Measurements from ENCODE around the gene CYFIP2. TPM values are rescaled to one million over a fixed set of nuclear protein-coding genes. Genes with fewer than 3 reads are reported as not detected.
"Not testable (repeated sequence)": the region's sequence is repeated elsewhere in the genome, so short reads cannot be mapped to it uniquely, and the experiment has no call there.

Gene CYFIP2
- total RNA-seq, 2 donors from 2014 or later: 282 to 424 TPM

DNA sequence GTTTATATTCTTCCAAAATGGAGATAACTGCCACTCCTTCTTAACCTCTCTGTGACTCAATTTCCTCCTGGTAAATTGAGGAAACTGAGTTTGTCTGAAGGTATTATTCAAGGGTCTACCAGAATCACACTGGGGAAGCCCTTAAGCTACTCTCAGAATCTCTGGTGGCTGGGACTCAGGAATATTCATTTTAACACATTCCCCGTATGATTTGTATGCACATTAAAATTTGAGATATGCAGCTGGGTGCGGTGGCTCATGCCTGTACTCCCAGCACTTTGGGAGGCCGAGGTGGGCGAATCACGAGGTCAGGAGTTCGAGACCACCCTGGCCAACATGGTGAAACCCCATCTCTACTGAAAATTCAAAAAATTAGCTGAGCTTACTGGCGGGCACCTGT, 21.2 kb upstream of the CYFIP2 start:
- H3K9me3 Mint-ChIP-seq: not testable (repeated sequence)
- peak overlapping the region; percentile 87 to 91 for H3K27ac Mint-ChIP-seq

DNA sequence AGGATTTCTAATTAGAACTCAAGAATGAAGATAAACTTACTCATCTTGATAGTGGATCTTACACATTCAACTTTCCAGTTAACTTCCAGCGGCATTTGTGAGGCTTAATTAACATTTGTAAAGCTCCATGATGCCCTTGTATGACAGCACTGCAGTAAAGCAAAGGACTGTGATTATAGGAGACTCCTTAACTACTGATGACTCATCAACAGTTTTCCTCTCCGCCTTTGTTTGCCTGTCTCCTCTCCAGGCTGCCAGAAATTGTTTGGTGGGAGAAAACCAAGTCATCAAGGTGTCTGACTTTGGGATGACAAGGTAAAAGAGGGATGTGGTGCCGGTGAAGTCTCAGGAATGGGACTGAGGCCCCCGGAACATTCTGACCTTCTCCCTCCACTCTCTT, 20.4 kb upstream of the CYFIP2 start:
- peak overlapping the region; percentile 85 for H3K4me3 Mint-ChIP-seq
- ATAC-seq (no peak), DNase-seq (ENCODE audit: low spot score) (no peak)
- H3K27me3 Mint-ChIP-seq: no peaks in the 10 kb centered on the region
- peak overlapping the region; percentile 87 to 91 for H3K27ac Mint-ChIP-seq
- H3K36me3 Mint-ChIP-seq: peaks cover 74% of the 10 kb centered on the region
- peaks cover 51 to 61% of the 10 kb centered on the region in 2 donors for H3K4me1 Mint-ChIP-seq (ENCODE audit: low read depth in 2 of 2)
- no peaks in the 10 kb centered on the region for H3K9me3 Mint-ChIP-seq

More for the DNA sequence above, 21.2 kb upstream of the CYFIP2 start:
- not testable (repeated sequence) for H3K4me3 Mint-ChIP-seq; ATAC-seq; H3K27me3 Mint-ChIP-seq; DNase-seq (ENCODE audit: low spot score)
- peaks cover 70% of the 10 kb centered on the region for H3K36me3 Mint-ChIP-seq
- H3K4me1 Mint-ChIP-seq (ENCODE audit: low read depth in 2 of 2): peaks cover 47 to 54% of the 10 kb centered on the region in 2 donors

DNA sequence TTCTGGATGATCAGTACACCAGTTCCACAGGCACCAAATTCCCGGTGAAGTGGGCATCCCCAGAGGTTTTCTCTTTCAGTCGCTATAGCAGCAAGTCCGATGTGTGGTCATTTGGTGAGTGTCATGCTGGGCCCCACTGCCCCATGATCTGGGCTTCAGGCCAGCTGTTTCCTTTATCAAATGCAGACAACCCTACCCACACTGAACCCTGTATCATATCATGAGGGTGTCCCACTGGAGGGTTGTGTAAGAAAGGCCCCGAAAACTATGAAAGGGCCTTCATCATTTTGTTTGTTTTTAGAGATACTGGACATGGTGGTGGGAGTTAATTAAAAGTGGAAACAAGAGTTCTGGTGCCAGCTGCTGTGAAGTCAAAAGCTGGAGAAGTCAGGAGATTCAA, 20.0 kb upstream of the CYFIP2 start:
- H3K36me3 Mint-ChIP-seq: peaks cover 75% of the 10 kb centered on the region
- no peaks in the 10 kb centered on the region for H3K9me3 Mint-ChIP-seq
- H3K27me3 Mint-ChIP-seq: no peaks in the 10 kb centered on the region
- peaks cover 54 to 65% of the 10 kb centered on the region in 2 donors for H3K4me1 Mint-ChIP-seq (ENCODE audit: low read depth in 2 of 2)
- H3K27ac Mint-ChIP-seq: peak overlapping the region; percentile 87 to 91
- DNase-seq (ENCODE audit: low spot score) (no peak), ATAC-seq (no peak)
- peak overlapping the region; percentile 85 for H3K4me3 Mint-ChIP-seq

DNA sequence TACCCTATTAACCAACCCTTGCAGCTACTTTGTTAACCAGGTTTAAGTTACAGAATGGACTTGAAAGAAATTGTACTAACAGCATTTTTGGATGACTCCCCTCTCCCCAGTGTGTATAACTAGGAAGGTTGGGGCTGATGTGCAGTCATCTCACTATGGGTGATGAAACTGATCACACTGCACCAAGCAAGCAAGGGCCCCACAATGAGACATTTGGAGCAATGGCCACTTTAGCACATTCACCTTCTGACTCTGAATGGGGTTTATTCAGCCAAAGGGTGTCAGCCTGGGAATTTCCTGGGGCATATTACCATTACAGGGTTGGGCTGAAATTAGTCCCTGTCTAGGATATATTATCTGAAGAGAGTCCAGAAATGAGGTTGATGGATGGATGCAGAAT, 18.7 kb upstream of the CYFIP2 start:
- Mint-ChIP-seq H3K36me3 (peaks cover 81% of the 10 kb centered on the region), H3K4me3 (peak overlapping the region; percentile 85), H3K27ac (peak overlapping the region; percentile 87 to 91), H3K9me3 (no peaks in the 10 kb centered on the region), H3K27me3 (no peaks in the 10 kb centered on the region), H3K4me1 (ENCODE audit: low read depth in 2 of 2) (peaks cover 63 to 79% of the 10 kb centered on the region in 2 donors)
- DNase-seq (ENCODE audit: low spot score): peak; percentile 78
- ATAC-seq: peak; percentile 91 to 96

DNA sequence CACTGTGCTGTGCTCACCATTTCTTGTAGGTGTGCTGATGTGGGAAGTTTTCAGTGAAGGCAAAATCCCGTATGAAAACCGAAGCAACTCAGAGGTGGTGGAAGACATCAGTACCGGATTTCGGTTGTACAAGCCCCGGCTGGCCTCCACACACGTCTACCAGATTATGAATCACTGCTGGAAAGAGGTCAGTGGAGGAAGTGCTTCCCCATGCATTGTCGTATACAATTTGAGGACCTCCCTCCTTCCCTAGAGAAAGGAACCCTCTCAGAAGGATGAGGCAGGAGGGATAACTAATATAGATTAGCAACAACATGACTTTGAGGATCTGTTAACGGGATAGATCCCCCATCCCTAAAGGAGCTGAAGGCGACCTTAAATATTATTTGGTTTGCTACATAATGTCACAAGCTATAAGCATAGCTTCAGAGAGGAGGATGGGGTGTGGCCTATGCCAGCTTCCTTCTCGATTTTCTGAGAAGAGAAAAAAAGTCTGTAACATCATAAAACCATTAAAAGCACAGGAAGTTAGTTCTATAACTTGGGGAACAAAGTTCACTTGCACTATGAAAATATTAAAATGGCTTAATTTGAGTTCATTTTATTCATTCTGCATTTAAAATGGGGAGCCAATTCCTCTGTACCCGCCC, 17.0 kb upstream of the CYFIP2 start:
- H3K4me1 Mint-ChIP-seq (ENCODE audit: low read depth in 2 of 2): peaks cover 75 to 89% of the 10 kb centered on the region in 2 donors
- DNase-seq (ENCODE audit: low spot score) (no peak), ATAC-seq (no peak)
- H3K9me3 Mint-ChIP-seq: no peaks in the 10 kb centered on the region
- H3K27ac Mint-ChIP-seq: peak overlapping the region; percentile 87 to 91
- no peaks in the 10 kb centered on the region for H3K27me3 Mint-ChIP-seq
- H3K36me3 Mint-ChIP-seq: peaks cover 74% of the 10 kb centered on the region
- peak overlapping the region; percentile 85 for H3K4me3 Mint-ChIP-seq

DNA sequence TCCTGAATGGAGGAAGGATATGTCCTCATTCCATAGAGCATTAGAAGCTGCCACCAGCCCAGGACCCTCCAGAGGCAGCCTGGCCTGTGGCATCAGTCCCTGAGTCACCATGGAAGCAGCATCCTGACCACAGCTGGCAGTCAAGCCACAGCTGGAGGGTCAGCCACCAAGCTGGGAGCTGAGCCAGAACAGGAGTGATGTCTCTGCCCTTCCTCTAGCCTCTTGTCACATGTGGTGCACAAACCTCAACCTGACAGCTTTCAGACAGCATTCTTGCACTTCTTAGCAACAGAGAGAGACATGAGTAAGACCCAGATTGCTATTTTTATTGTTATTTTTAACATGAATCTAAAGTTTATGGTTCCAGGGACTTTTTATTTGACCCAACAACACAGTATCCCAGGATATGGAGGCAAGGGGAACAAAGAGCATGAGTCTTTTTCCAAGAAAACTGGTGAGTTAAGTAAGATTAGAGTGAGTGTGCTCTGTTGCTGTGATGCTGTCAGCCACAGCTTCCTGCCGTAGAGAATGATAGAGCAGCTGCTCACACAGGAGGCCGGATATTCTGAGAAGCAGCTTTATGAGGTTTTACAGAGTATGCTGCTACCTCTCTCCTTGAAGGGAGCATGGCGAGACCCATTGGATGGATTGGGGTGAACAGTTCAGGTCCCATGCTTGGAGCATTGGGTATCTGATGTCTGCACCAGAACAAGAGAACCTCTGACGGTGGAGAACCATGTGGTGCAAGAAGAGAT, 13.0 kb upstream of the CYFIP2 start:
- Mint-ChIP-seq H3K9me3 (no peaks in the 10 kb centered on the region), H3K4me1 (ENCODE audit: low read depth in 2 of 2) (peaks cover 85 to 94% of the 10 kb centered on the region in 2 donors), H3K36me3 (peaks cover 61% of the 10 kb centered on the region), H3K27me3 (no peaks in the 10 kb centered on the region), H3K4me3 (peak overlapping the region; percentile 78), H3K27ac (peak overlapping the region; percentile 87 to 91)
- DNase-seq (ENCODE audit: low spot score) (peak; percentile 93), ATAC-seq (peak; percentile 93)

DNA sequence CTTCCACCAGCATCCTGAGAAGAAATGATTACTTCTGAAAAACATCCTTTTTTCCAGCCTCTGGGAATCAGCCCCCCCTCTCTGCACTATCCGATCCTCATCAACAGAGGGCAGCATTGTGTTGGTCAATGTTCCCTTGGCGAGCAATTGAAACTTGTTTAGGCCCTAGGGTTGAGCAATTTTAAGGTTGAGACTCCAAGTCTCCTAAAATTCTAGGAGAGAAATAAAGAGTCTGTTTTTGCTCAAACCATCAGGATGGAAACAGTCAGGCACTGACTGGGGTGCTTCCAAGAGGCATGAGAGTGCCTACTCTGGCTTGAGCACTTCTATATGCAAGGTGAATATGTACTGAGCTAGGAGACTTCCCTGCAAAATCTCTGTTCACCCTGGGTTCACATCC, 12.4 kb upstream of the CYFIP2 start:
- H3K27me3 Mint-ChIP-seq: no peaks in the 10 kb centered on the region
- H3K9me3 Mint-ChIP-seq: no peaks in the 10 kb centered on the region
- H3K27ac Mint-ChIP-seq: peak overlapping the region; percentile 87 to 91
- H3K36me3 Mint-ChIP-seq: peaks cover 54% of the 10 kb centered on the region
- peak overlapping the region; percentile 78 for H3K4me3 Mint-ChIP-seq
- no peak for DNase-seq (ENCODE audit: low spot score)
- ATAC-seq: peak in 1 of 2 donors; percentile 30
- H3K4me1 Mint-ChIP-seq (ENCODE audit: low read depth in 2 of 2): peaks cover 78 to 88% of the 10 kb centered on the region in 2 donors

DNA sequence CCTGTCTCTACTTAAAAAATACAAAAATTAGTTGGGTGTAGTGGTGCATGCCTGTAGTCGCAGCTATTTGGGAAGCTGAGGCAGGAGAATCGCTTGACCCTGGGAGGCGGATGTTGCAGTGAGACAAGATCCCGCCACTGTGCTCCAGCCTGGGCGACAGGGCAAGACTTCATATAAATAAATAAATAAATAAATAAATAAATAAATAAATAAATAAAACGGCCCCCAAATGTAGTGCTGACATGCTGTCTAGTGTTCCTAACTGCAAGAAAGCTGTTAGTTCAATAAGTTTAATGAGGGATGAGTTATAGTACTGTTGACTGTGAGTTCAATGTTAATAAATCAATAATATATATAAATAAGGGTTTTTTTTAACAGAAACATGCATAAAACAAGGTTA, 7.5 kb upstream of the CYFIP2 start:
- Mint-ChIP-seq H3K9me3 (no peaks in the 10 kb centered on the region), H3K27me3 (no peaks in the 10 kb centered on the region), H3K4me3 (no peak overlapping the region), H3K27ac (peak overlapping the region; percentile 10 to 49), H3K4me1 (ENCODE audit: low read depth in 2 of 2) (peaks cover 56 to 65% of the 10 kb centered on the region in 2 donors), H3K36me3 (peaks cover 23% of the 10 kb centered on the region)
- DNase-seq (ENCODE audit: low spot score): no peak
- no peak for ATAC-seq

DNA sequence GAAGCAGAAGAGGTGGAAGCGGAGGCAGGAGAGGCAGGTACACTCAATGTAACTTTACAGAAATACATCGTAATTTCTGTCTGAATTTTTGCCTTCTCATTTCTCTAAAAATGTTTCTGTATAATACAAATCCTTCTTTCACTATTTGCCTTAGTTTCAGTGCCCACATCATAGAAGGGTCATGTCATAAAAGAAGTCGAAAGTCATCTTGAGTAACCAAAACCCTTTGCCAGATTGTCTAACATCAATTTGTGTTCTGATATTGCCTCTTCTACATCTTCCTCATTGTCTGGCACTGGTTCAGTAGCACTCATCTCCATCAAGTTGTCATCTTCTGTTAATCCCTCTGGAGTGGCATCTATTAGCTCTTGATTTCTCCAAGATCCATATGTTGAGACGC, 6.2 kb upstream of the CYFIP2 start:
- H3K27ac Mint-ChIP-seq: peak overlapping the region; percentile 1 to 7
- peaks cover 12% of the 10 kb centered on the region for H3K36me3 Mint-ChIP-seq
- H3K4me1 Mint-ChIP-seq (ENCODE audit: low read depth in 2 of 2): peaks cover 57 to 64% of the 10 kb centered on the region in 2 donors
- no peak for DNase-seq (ENCODE audit: low spot score)
- H3K27me3 Mint-ChIP-seq: no peaks in the 10 kb centered on the region
- ATAC-seq: peak in 1 of 2 donors; percentile 75
- H3K9me3 Mint-ChIP-seq: no peaks in the 10 kb centered on the region
- H3K4me3 Mint-ChIP-seq: no peak overlapping the region

DNA sequence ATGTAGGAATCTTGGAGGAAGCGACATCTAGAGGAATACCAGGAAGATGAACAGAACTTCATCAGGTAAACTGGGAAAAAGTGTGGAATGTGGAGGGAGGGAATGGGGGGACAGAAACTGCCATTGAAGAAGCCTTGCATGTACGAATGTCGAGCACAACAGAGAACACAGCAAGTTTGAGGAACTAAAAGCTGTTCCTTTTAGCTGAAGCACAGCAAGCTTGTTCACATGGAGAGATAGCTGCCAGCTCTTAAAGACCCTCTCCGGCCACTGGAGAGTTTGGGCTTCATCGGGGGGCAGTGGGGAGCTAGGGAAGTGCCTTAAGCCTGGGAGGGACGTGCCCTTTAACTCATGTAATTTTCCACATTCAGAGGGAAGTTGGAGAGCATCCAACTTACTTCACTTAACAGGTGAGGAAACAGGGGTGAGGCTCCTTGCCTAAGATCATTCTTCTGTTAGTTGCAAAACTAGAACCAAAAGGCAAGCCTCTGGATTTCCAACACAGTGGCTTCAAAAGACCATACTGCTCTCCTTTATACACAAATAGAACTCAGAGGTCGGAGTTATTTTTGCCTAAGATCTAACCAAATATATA, 2.3 kb upstream of the CYFIP2 start:
- H3K4me3 Mint-ChIP-seq: no peak overlapping the region
- peaks cover 6% of the 10 kb centered on the region for H3K36me3 Mint-ChIP-seq
- H3K9me3 Mint-ChIP-seq: no peaks in the 10 kb centered on the region
- peaks cover 51 to 67% of the 10 kb centered on the region in 2 donors for H3K4me1 Mint-ChIP-seq (ENCODE audit: low read depth in 2 of 2)
- peak overlapping the region in 1 of 2 donors; percentile 93 for H3K27ac Mint-ChIP-seq
- ATAC-seq (no peak), DNase-seq (ENCODE audit: low spot score) (no peak)
- no peaks in the 10 kb centered on the region for H3K27me3 Mint-ChIP-seq

DNA sequence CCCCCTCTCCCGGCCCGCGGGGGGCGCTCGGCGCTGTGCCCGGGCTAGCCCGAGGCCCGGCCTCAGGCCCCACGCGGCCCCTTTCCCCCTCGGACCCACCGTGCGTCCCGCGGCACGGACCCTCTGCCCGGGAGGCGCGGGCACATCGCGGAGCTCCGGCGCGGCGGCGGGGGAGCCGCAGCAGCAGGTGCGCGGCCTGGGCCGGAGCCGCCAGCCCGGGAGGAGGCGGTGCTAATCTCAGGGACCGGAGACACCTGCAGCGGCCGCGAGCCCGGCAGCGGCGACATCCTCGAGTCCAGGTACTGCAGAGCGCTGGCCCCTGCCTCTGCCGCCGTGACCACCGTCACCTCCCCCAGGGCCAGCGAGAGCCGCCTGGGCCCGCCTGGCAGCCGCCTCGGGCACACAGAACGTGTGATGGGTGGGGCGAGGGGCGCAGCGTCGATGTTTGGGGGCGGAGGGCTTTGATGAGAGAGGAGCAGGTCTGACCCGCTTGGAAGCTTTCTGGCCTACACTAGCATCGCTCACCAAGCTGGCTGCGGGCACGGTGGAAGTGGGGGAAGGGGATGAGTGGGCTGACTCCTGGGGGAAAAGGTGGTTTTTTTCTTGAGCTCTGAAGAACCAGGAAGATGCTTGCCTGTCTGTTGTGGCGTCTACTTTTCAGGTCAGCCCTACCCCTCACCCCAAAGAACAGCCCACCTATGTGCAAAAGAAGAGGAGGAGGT, 524 bp downstream of the CYFIP2 start:
- Mint-ChIP-seq H3K36me3 (peaks cover 15% of the 10 kb centered on the region), H3K4me3 (peak overlapping the region; percentile 90), H3K27ac (peak overlapping the region; percentile 95 to 100), H3K9me3 (no peaks in the 10 kb centered on the region), H3K4me1 (ENCODE audit: low read depth in 2 of 2) (peaks cover 64 to 75% of the 10 kb centered on the region in 2 donors), H3K27me3 (no peaks in the 10 kb centered on the region)
- peak; percentile 55 to 58 for ATAC-seq
- DNase-seq (ENCODE audit: low spot score): peak; percentile 68

DNA sequence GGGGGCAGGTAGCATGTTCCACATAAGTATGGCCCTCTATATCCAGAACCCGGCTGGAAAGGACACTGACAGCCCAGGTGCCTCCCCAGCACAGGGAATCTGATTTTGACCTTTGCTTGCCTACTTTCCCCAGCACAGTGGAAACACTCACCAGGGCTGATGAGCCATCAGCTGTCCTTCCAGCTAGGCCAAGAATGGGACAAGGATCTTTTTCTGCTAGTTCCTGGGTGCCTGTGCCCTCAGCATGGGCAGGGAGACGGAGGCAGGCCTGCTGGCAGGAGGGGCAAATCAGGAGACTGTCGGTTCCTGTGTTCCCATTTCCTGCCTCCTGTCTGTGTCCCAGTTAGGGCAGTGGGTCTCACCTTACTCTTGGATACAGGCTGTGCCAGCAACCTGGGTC, 1.1 kb downstream of the CYFIP2 start:
- H3K36me3 Mint-ChIP-seq: peaks cover 15% of the 10 kb centered on the region
- peak overlapping the region; percentile 95 to 100 for H3K27ac Mint-ChIP-seq
- peak overlapping the region; percentile 90 for H3K4me3 Mint-ChIP-seq
- DNase-seq (ENCODE audit: low spot score) (no peak), ATAC-seq (no peak)
- H3K27me3 Mint-ChIP-seq: no peaks in the 10 kb centered on the region
- peaks cover 69 to 80% of the 10 kb centered on the region in 2 donors for H3K4me1 Mint-ChIP-seq (ENCODE audit: low read depth in 2 of 2)
- H3K9me3 Mint-ChIP-seq: no peaks in the 10 kb centered on the region

DNA sequence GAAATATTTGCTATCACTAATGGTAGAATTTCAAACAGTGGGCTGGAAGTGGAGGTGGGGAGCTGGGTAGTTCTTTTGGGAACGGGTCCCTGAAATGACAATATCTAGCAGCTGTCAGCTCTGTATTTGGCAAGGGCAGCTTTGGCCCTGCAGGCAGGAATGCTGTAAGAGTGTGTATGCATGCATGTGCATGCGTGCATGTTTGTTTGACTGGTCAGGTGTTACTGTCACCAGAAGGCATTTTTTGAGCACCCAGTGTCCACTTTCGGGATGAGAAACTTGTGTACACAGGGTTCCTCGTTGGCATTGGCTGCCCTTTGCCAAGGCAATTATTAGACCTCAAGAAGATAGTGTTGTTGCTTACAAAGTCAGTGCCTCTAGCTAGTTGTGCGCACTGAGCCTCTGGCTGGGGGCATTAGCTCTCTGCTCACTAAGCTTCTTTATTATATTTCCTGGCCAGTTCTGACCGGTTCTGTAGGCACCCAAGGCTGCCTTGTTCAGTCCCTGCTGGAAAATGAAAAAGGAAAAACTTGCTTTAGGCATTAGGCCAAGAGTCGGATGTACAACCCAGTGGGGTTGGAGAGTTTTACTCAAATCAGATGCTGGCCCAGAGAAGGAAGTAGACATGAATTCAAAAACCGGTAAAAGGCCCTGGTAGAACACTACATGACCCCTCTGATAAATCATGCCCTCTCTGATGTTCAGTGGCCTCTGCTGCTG, 2.0 kb downstream of the CYFIP2 start:
- ATAC-seq (no peak), DNase-seq (ENCODE audit: low spot score) (no peak)
- H3K4me3 Mint-ChIP-seq: peak overlapping the region; percentile 90
- H3K9me3 Mint-ChIP-seq: no peaks in the 10 kb centered on the region
- peak overlapping the region; percentile 95 to 100 for H3K27ac Mint-ChIP-seq
- peaks cover 77 to 89% of the 10 kb centered on the region in 2 donors for H3K4me1 Mint-ChIP-seq (ENCODE audit: low read depth in 2 of 2)
- no peaks in the 10 kb centered on the region for H3K27me3 Mint-ChIP-seq
- peaks cover 15% of the 10 kb centered on the region for H3K36me3 Mint-ChIP-seq

Data from natural killer cell treated with Interleukin-12 subunit alpha and Interleukin-12 subunit beta and Interleukin-15 and Interleukin-18, amount 100 ng/mL, for 72 hours (primary cell).